Dedifferentiated amniotic fluid mesenchymal stem cell (primary cell): ENCODE measurements around the gene GAPDH.
"Not testable (repeated sequence)": the region's sequence is repeated elsewhere in the genome, so short reads cannot be mapped to it uniquely, and the experiment has no call there.

ENCODE experiments used
- DNase-seq: peaks from one replicate; pipeline ENCODE4 v3.0.0-alpha.2; 2016; ENCODE audit errors: extremely low spot score

The GAPDH gene

GRCh38 chr12:6533923-6534694 lies at the start of gene GAPDH:
Gene GAPDH, plus strand, starts transcription at chr12:6534517. Its CDS starts 316 bp downstream, at chr12:6534833.
- peak; percentile 97 for DNase-seq

GRCh38 chr12:6488240-6488639 lies 46.1 kb upstream of the GAPDH start:
- no peak for DNase-seq

- DNase-seq, result no peak
These were observed 44.9 kb upstream of the GAPDH start for GRCh38 chr12:6489449-6489848.

- DNase-seq, result not testable (repeated sequence)
These were observed 43.6 kb upstream of the GAPDH start for GRCh38 chr12:6490673-6491072.

GRCh38 chr12:6492838-6493496 lies 41.4 kb upstream of the GAPDH start, which contains the start of gene MRPL51:
Gene MRPL51, minus strand, starts transcription at chr12:6493262. Its CDS starts 126 bp downstream, at chr12:6493136.
- peak; percentile 95 for DNase-seq

GRCh38 chr12:6493497-6494257 lies 40.6 kb upstream of the GAPDH start, which contains the start of gene NCAPD2:
Gene NCAPD2, plus strand, starts transcription at chr12:6494102. Its CDS starts 997 bp downstream, at chr12:6495099.
- peak; percentile 97 for DNase-seq

- DNase-seq, result no peak
These were observed 40.0 kb upstream of the GAPDH start for GRCh38 chr12:6494258-6494743.

- no peak for DNase-seq
These were observed 39.3 kb upstream of the GAPDH start for GRCh38 chr12:6494968-6495367.

- DNase-seq, result not testable (repeated sequence)
These were observed 37.0 kb upstream of the GAPDH start for GRCh38 chr12:6497291-6497690.

- DNase-seq, result no peak
These were observed 33.9 kb upstream of the GAPDH start for GRCh38 chr12:6500466-6500865.

- no peak for DNase-seq
These were observed 27.0 kb upstream of the GAPDH start for GRCh38 chr12:6507102-6507998.

- no peak for DNase-seq
These were observed 26.2 kb upstream of the GAPDH start for GRCh38 chr12:6508087-6508486.

- no peak for DNase-seq
These were observed 14.1 kb upstream of the GAPDH start for GRCh38 chr12:6520186-6520585.

- no peak for DNase-seq
These were observed 12.1 kb upstream of the GAPDH start for GRCh38 chr12:6522193-6522592.

GRCh38 chr12:6523708-6524107 lies 10.6 kb upstream of the GAPDH start:
- no peak for DNase-seq

GRCh38 chr12:6524648-6525047 lies 9.7 kb upstream of the GAPDH start:
- no peak for DNase-seq

GRCh38 chr12:6526201-6526600 lies 8.1 kb upstream of the GAPDH start:
- DNase-seq, result no peak

GRCh38 chr12:6526766-6527525 lies 7.4 kb upstream of the GAPDH start:
- DNase-seq, result no peak

GRCh38 chr12:6527711-6528110 lies 6.6 kb upstream of the GAPDH start:
- DNase-seq, result no peak

GRCh38 chr12:6528539-6529235 lies 5.6 kb upstream of the GAPDH start:
- DNase-seq, result no peak
